NCI-H2029 (cell line): ENCODE measurements around the gene CEL.

Experiments used
- DNase-seq: peaks from one replicate; lab custom pipeline; 2025; lab: John Stamatoyannopoulos, UW

Gene CEL

GRCh38 chr9:133117271-133118178 is 55.7 kb downstream of the CEL start:
- peak; percentile 62 for DNase-seq

GRCh38 chr9:133118179-133118520 is 56.4 kb downstream of the CEL start:
- DNase-seq: no peak

- DNase-seq: no peak
These were observed 56.8 kb downstream of the CEL start for GRCh38 chr9:133118568-133118967.

GRCh38 chr9:133119103-133119845 is 57.5 kb downstream of the CEL start:
- no peak for DNase-seq

- DNase-seq: peak; percentile 36
These were observed 58.2 kb downstream of the CEL start for GRCh38 chr9:133119846-133120500.

GRCh38 chr9:133120501-133121197 is 58.9 kb downstream of the CEL start:
- DNase-seq: no peak
